ENCODE data around the gene TXNL1.

The TXNL1 gene

DNA sequence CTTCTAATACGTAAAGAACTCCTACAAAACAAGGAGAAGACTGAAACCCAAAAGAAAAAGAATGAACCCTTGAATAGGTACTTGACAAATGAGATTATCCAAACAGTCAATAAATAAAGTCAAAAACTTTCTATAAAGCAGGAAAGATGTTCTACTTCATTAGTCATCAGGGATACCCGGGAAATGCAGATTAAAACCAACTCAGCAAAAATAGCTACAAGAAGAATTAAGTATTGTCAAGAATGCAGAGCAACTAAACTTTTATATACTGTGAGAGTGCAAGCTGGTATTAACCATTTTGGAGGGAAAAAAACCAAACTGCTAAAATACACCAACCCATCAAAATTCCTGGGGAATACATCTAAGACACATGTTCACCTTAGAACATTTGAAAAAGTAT is 10.4 kb downstream of the TXNL1 start:
- CTCF ChIA-PET, result interaction anchor here (1.3 kb wide), 1 partner anchor 18 kb away, joined by 3 read pairs; no protein-coding TSS in a partner anchor
- TF ChIP-seq, protein P1, sequence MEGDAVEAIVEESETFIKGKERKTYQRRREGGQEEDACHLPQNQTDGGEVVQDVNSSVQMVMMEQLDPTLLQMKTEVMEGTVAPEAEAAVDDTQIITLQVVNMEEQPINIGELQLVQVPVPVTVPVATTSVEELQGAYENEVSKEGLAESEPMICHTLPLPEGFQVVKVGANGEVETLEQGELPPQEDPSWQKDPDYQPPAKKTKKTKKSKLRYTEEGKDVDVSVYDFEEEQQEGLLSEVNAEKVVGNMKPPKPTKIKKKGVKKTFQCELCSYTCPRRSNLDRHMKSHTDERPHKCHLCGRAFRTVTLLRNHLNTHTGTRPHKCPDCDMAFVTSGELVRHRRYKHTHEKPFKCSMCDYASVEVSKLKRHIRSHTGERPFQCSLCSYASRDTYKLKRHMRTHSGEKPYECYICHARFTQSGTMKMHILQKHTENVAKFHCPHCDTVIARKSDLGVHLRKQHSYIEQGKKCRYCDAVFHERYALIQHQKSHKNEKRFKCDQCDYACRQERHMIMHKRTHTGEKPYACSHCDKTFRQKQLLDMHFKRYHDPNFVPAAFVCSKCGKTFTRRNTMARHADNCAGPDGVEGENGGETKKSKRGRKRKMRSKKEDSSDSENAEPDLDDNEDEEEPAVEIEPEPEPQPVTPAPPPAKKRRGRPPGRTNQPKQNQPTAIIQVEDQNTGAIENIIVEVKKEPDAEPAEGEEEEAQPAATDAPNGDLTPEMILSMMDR (IDR thresholded peaks at IDR 0.05; ENCODE audit: insufficient read depth, low read length, missing control alignments), result no peak

GRCh38 chr18:56615738-56616520 is 22.5 kb downstream of the TXNL1 start:
- ChIA-PET POLR2A (no interaction called here), CTCF (interaction anchor here (1.4 kb wide), 1 partner anchor 10 kb away, joined by 4 read pairs; no protein-coding TSS in a partner anchor)
- no peak overlapping the region for H3K4me3 ChIP-seq (ENCODE audit: low read depth, low read length)
- DNase-seq (ENCODE audit: low read depth, low spot score), result no peak
- TF ChIP-seq, protein P1 (IDR thresholded peaks at IDR 0.05; ENCODE audit: insufficient read depth, low read length, missing control alignments), result no peak

More for the DNA sequence above, 10.4 kb downstream of the TXNL1 start:
- DNase-seq (ENCODE audit: low read depth, low spot score), result no peak
- POLR2A ChIA-PET, result no interaction called here
- no peak overlapping the region for H3K4me3 ChIP-seq (ENCODE audit: low read depth, low read length)

DNA sequence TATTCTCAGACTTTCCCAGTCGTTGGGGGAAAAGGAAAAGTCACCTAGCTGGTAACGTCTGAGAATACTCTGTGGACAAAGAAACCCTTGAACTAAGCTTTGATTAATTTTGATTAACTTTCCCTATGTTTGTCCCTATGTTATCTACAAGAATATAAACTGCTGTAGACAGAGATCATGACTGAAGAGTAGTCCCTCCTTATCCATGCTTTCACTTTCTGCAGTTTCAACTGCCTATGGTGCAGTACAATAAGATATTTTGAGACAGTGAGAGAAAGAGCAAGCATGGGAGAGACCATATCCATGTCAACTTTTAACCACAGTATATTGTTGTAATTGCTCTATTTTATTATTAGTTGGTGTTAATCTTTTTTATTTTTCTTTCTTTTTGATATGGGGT is 31.8 kb downstream of the TXNL1 start:
- no peak overlapping the region for H3K4me3 ChIP-seq (ENCODE audit: low read depth, low read length)
- POLR2A ChIA-PET, result no interaction called here
- no peak for DNase-seq (ENCODE audit: low read depth, low spot score)
- CTCF ChIA-PET, result interaction anchor here (1.0 to 1.6 kb wide), 2 partner anchors 31 to 32 kb away, joined by 3 read pairs; partner anchors contain the start of gene TXNL1
- TF ChIP-seq, protein P1 (IDR thresholded peaks at IDR 0.05; ENCODE audit: insufficient read depth, low read length, missing control alignments), result no peak

- ChIA-PET CTCF (interaction anchor here (1.3 kb wide), 1 partner anchor 25 kb away, joined by 3 read pairs; no protein-coding TSS in a partner anchor), POLR2A (interaction anchor here (0.6 kb wide), 1 partner anchor 25 kb away, joined by 3 read pairs; no protein-coding TSS in a partner anchor)
- TF ChIP-seq, protein P1 (IDR thresholded peaks at IDR 0.05; ENCODE audit: insufficient read depth, low read length, missing control alignments), result no peak
- DNase-seq (ENCODE audit: low read depth, low spot score), result no peak
- no peak overlapping the region for H3K4me3 ChIP-seq (ENCODE audit: low read depth, low read length)
Measured at GRCh38 chr18:56598422-56598821, 40.0 kb downstream of the TXNL1 start.

- no peak overlapping the region for H3K4me3 ChIP-seq (ENCODE audit: low read depth, low read length)
- TF ChIP-seq, protein P1 (IDR thresholded peaks at IDR 0.05; ENCODE audit: insufficient read depth, low read length, missing control alignments), result no peak
- CTCF ChIA-PET, result no interaction called here
- DNase-seq (ENCODE audit: low read depth, low spot score), result no peak
- POLR2A ChIA-PET, result no interaction called here
Measured at GRCh38 chr18:56593906-56594305, 44.5 kb downstream of the TXNL1 start.

GRCh38 chr18:56580026-56580425 is 58.4 kb downstream of the TXNL1 start:
- TF ChIP-seq, protein P1 (IDR thresholded peaks at IDR 0.05; ENCODE audit: insufficient read depth, low read length, missing control alignments), result no peak
- no peak for DNase-seq (ENCODE audit: low read depth, low spot score)
- H3K4me3 ChIP-seq (ENCODE audit: low read depth, low read length), result no peak overlapping the region
- CTCF ChIA-PET, result no interaction called here
- POLR2A ChIA-PET, result no interaction called here
